Activated CD4-positive, alpha-beta memory T cell treated with anti-CD3 and anti-CD28 coated beads for 36 hours (primary cell): ENCODE measurements around the gene IRAK1. TPM values are rescaled to one million over a fixed set of nuclear protein-coding genes. Genes with fewer than 3 reads are reported as not detected.

Source experiments
- CTCF ChIA-PET: fragments of 350-600 bp; sonication (Branson Sonifier 250); formaldehyde crosslinking; loops from one replicate; lab custom pipeline; 2021; ENCODE audit warnings: antibody characterized with exemption, inconsistent platforms; lab: Charles Lee
- POLR2A ChIA-PET: fragments of 350-600 bp; sonication (Branson Sonifier 250); formaldehyde crosslinking; loops from one replicate; lab custom pipeline; 2021; ENCODE audit warnings: antibody characterized with exemption; lab: Charles Lee
- DNase-seq: peaks from one replicate; pipeline ENCODE4 v3.0.0-alpha.2; 2020
- H3K27ac Mint-ChIP-seq: one replicate; pipeline ENCODE4 v1.8.0; 2021; ENCODE audit warnings: mixed read lengths
- H3K27me3 Mint-ChIP-seq: one replicate; pipeline ENCODE4 v1.8.0; 2021; ENCODE audit warnings: mixed read lengths
- H3K36me3 Mint-ChIP-seq: one replicate; pipeline ENCODE4 v1.8.0; 2021; ENCODE audit warnings: mixed read lengths
- H3K4me1 Mint-ChIP-seq: one replicate; pipeline ENCODE4 v1.8.0; 2021; ENCODE audit warnings: low read depth, mixed read lengths
- H3K4me3 Mint-ChIP-seq: one replicate; pipeline ENCODE4 v1.8.0; 2021; ENCODE audit warnings: mild to moderate bottlenecking, mixed read lengths
- H3K9me3 Mint-ChIP-seq: one replicate; pipeline ENCODE4 v1.8.0; 2021; ENCODE audit warnings: mixed read lengths
- intact Hi-C: fragments of 100-400 bp; cut with micrococcal nuclease; formaldehyde crosslinking; loops from one replicate; pipeline ENCODE4 v1.15.1; 2023
- total RNA-seq, 2 experiments: library from RNA; stranded (reverse); gene quantifications; one replicate each; pipeline ENCODE4 v1.2.3, GENCODE V29; 2021

The IRAK1 gene
- total RNA-seq, 2 experiments from 2014 or later: 99.6 to 106 TPM

DNA sequence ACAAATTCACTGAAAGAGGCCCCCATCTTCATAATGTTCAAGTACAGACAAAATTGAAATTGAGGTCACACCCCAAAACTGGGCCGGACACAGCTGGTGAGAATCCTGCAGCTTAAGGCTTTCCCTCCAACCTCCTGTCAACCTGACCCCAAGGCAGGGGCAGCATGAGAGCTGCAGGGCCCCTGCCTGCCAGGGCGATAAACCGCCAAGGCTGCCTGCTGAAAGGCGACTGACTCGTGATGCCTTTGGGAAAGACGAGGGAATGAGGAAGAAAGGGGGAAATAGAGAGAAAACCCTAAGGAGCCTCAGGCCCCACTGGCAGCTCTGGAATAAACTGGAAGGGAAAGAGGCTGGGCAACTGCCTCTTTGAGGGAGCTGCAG is 7.3 kb upstream of the IRAK1 start:
- POLR2A ChIA-PET: no interaction called here
- H3K27ac Mint-ChIP-seq: no peak overlapping the region
- H3K36me3 Mint-ChIP-seq: peaks cover 9% of the 10 kb centered on the region
- DNase-seq: no peak
- no peak overlapping the region for H3K4me3 Mint-ChIP-seq
- no peaks in the 10 kb centered on the region for H3K27me3 Mint-ChIP-seq
- H3K9me3 Mint-ChIP-seq: no peaks in the 10 kb centered on the region
- CTCF ChIA-PET: interaction anchor here (1.1 kb wide), 1 partner anchor 24 kb away, joined by 3 read pairs; no protein-coding TSS in a partner anchor
- peaks cover 6% of the 10 kb centered on the region for H3K4me1 Mint-ChIP-seq
- intact Hi-C loops: no loop called here

- no peak for DNase-seq
- H3K9me3 Mint-ChIP-seq: no peaks in the 10 kb centered on the region
- ChIA-PET POLR2A (no interaction called here), CTCF (interaction anchor here (1.0 to 1.1 kb wide), 2 partner anchors 13 to 25 kb away, joined by 3 read pairs; no protein-coding TSS in a partner anchor)
- no peak overlapping the region for H3K27ac Mint-ChIP-seq
- no peaks in the 10 kb centered on the region for H3K27me3 Mint-ChIP-seq
- H3K36me3 Mint-ChIP-seq: peaks cover 9% of the 10 kb centered on the region
- intact Hi-C loops: no loop called here
- H3K4me1 Mint-ChIP-seq: peaks cover 9% of the 10 kb centered on the region
- no peak overlapping the region for H3K4me3 Mint-ChIP-seq
These were observed 6.7 kb upstream of the IRAK1 start for GRCh38 chrX:154026136-154027021.

DNA sequence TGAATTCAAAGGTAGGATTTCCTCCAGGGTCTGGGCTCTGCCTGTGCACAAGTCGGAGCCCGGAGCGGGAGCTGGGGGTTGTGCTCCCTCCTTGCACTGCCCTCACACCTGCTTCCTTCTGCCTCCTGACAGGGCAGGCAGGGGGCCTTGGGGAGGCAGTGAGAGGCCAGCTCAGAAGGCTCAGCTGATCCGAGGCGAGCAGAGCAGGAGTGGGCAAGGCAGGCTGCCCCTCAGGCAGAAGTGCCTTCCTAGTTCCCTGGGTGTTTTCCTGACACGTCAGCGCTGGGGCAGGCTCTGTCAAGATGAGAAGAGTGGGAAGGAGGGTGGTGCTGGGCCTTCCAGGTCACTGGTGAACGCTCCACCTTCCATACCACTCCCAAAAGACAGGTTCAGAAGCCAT is 5.5 kb upstream of the IRAK1 start:
- Mint-ChIP-seq H3K9me3 (no peaks in the 10 kb centered on the region), H3K36me3 (peaks cover 9% of the 10 kb centered on the region), H3K27me3 (no peaks in the 10 kb centered on the region), H3K27ac (no peak overlapping the region), H3K4me3 (no peak overlapping the region), H3K4me1 (peaks cover 16% of the 10 kb centered on the region)
- intact Hi-C loops: no loop called here
- ChIA-PET CTCF (interaction anchor here (1.0 kb wide), 1 partner anchor 12 kb away, joined by 3 read pairs; no protein-coding TSS in a partner anchor), POLR2A (no interaction called here)
- no peak for DNase-seq

DNA sequence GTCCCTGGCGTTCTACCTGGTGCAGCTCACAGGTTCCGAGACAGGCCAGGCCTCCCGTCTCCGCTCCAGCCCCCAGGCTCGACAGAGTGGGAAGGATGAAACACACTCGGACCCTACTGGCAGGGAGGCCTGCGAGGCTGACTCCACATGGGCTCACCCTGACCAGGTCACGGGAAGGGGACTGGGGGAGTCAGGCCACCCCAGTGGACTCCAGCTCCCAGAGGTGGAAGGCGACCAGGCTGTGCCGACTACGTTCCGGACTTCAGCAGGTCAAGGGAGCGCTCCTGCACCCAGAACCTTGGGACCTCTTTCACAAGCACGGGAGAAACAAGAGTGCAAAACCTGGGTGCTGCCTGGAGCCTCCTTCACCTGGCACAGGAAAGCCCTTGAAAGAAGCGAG is 4.6 kb upstream of the IRAK1 start:
- peaks cover 16% of the 10 kb centered on the region for H3K4me1 Mint-ChIP-seq
- no peak overlapping the region for H3K4me3 Mint-ChIP-seq
- DNase-seq: no peak
- POLR2A ChIA-PET: no interaction called here
- CTCF ChIA-PET: no interaction called here
- H3K36me3 Mint-ChIP-seq: peaks cover 7% of the 10 kb centered on the region
- intact Hi-C loops: loop anchor here (5.0 kb wide), 3 partner anchors 42 to 68 kb away; no protein-coding TSS in a partner anchor
- H3K27ac Mint-ChIP-seq: no peak overlapping the region
- no peaks in the 10 kb centered on the region for H3K27me3 Mint-ChIP-seq
- H3K9me3 Mint-ChIP-seq: no peaks in the 10 kb centered on the region

GRCh38 chrX:154023276-154024000 is 3.7 kb upstream of the IRAK1 start:
- intact Hi-C loops: loop anchor here (5.0 kb wide), 3 partner anchors 41 to 69 kb away; no protein-coding TSS in a partner anchor
- CTCF ChIA-PET: interaction anchor here (1.5 kb wide), 1 partner anchor 9 kb away, joined by 3 read pairs; no protein-coding TSS in a partner anchor
- no peaks in the 10 kb centered on the region for H3K9me3 Mint-ChIP-seq
- peaks cover 8% of the 10 kb centered on the region for H3K36me3 Mint-ChIP-seq
- no peak overlapping the region for H3K4me3 Mint-ChIP-seq
- H3K4me1 Mint-ChIP-seq: peaks cover 14% of the 10 kb centered on the region
- H3K27me3 Mint-ChIP-seq: no peaks in the 10 kb centered on the region
- POLR2A ChIA-PET: no interaction called here
- DNase-seq: no peak
- peak overlapping the region; percentile 54 for H3K27ac Mint-ChIP-seq

DNA sequence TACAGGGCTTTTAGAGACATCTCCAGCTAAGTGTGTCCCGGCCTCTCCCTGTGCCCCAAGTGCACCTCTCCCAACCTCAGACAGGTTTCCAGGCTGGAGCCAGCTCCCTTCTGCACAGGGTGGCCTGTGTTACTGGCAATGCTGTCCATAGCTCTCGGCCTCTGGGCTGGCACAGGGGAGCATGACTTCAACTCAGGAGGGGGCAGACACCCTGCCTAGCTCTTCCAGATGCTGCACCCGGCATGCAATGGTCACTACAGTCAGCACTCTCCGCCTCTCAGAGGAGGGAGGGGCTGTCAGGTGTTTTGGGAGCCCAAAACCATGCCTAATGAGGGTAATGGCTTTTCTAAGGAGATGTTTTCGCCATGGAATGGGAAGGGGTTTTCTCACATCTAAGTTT is 2.4 kb upstream of the IRAK1 start:
- no peak for DNase-seq
- Mint-ChIP-seq H3K27me3 (no peaks in the 10 kb centered on the region), H3K27ac (no peak overlapping the region), H3K9me3 (no peaks in the 10 kb centered on the region), H3K4me3 (no peak overlapping the region), H3K4me1 (peaks cover 14% of the 10 kb centered on the region), H3K36me3 (peaks cover 5% of the 10 kb centered on the region)
- ChIA-PET CTCF (interaction anchor here (1.5 kb wide), 2 partner anchors 8 to 75 kb away, joined by 3 read pairs; no protein-coding TSS in a partner anchor), POLR2A (no interaction called here)
- intact Hi-C loops: loop anchor here (5.0 kb wide), 3 partner anchors 40 to 70 kb away; no protein-coding TSS in a partner anchor

GRCh38 chrX:154021131-154021611 is 1.5 kb upstream of the IRAK1 start:
- intact Hi-C loops: loop anchor here (5.0 kb wide), 3 partner anchors 39 to 71 kb away; no protein-coding TSS in a partner anchor
- Mint-ChIP-seq H3K27me3 (no peaks in the 10 kb centered on the region), H3K27ac (peak overlapping the region; percentile 94), H3K36me3 (peaks cover 5% of the 10 kb centered on the region), H3K4me1 (peaks cover 14% of the 10 kb centered on the region), H3K9me3 (no peaks in the 10 kb centered on the region), H3K4me3 (peak overlapping the region; percentile 29)
- ChIA-PET CTCF (no interaction called here), POLR2A (interaction anchor here (0.7 to 3.2 kb wide), 3 partner anchors 47 to 95 kb away, joined by 3 to 10 read pairs (median 4); partner anchors contain the start of gene ARHGAP4)
- DNase-seq: peak; percentile 49

- Mint-ChIP-seq H3K4me1 (peaks cover 19% of the 10 kb centered on the region), H3K9me3 (no peaks in the 10 kb centered on the region), H3K36me3 (peaks cover 10% of the 10 kb centered on the region)
These were observed 924 bp upstream of the IRAK1 start for GRCh38 chrX:154020536-154021115.

GRCh38 chrX:154019061-154019621 is 561 bp downstream of the IRAK1 start:
- Mint-ChIP-seq H3K4me1 (peaks cover 23% of the 10 kb centered on the region), H3K9me3 (no peaks in the 10 kb centered on the region), H3K27ac (peak overlapping the region; percentile 92), H3K36me3 (peaks cover 12% of the 10 kb centered on the region), H3K27me3 (no peaks in the 10 kb centered on the region), H3K4me3 (peak overlapping the region; percentile 86)
- intact Hi-C loops: loop anchor here (2.0 kb wide), 1 partner anchor 32 kb away; no protein-coding TSS in a partner anchor
- ChIA-PET POLR2A (interaction anchor here (0.8 to 3.2 kb wide), 4 partner anchors 38 to 354 kb away, joined by 3 to 10 read pairs (median 5); partner anchors contain the start of gene ARHGAP4), CTCF (interaction anchor here (1.4 kb wide), 1 partner anchor 45 kb away, joined by 3 read pairs; no protein-coding TSS in a partner anchor)
- DNase-seq: peak; percentile 37

More at GRCh38 chrX:154020536-154021115, 924 bp upstream of the IRAK1 start:
- H3K4me3 Mint-ChIP-seq: peak overlapping the region; percentile 89
- ChIA-PET CTCF (interaction anchor here (0.9 to 1.4 kb wide), 2 partner anchors 19 to 46 kb away, joined by 3 read pairs; no protein-coding TSS in a partner anchor), POLR2A (interaction anchor here (0.7 to 3.2 kb wide), 7 partner anchors 22 to 103 kb away, joined by 3 to 10 read pairs (median 3); partner anchors contain the start of gene ARHGAP4)
- no peaks in the 10 kb centered on the region for H3K27me3 Mint-ChIP-seq
- H3K27ac Mint-ChIP-seq: peak overlapping the region; percentile 94
- intact Hi-C loops: loop anchor here (5.0 kb wide), 3 partner anchors 38 to 72 kb away; no protein-coding TSS in a partner anchor
- peak; percentile 22 for DNase-seq

DNA sequence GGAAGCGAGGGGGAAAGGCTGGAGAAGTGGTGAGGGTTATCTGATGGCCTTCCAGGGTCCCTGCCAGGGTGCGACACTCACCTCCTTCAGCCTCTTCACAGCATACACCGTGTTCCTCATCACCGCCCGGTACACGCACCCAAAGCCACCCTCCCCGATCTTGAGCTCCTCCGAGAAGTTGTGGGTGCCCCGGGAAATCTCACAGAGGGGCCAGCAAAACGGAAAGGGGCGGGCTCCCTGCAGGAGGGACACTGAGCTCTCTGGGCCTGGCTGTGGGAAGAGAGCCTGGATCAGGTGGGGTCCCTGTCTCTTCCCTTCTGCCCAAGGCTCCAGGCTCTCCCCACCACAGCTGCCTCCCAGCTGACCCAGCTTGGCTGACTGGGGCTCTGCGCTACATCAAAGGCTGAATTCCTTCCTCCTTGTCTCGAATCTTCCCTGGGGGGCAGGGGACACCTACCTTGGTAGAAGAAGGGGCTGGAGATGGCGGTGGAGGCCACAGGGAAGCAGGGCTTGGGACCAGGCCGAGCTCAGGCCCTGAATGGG is 1.1 kb downstream of the IRAK1 start:
- no peaks in the 10 kb centered on the region for H3K27me3 Mint-ChIP-seq
- H3K4me3 Mint-ChIP-seq: peak overlapping the region; percentile 86
- H3K9me3 Mint-ChIP-seq: no peaks in the 10 kb centered on the region
- peak overlapping the region; percentile 92 for H3K27ac Mint-ChIP-seq
- peaks cover 14% of the 10 kb centered on the region for H3K36me3 Mint-ChIP-seq
- ChIA-PET CTCF (no interaction called here), POLR2A (interaction anchor here (0.8 to 3.2 kb wide), 5 partner anchors 37 to 355 kb away, joined by 3 to 10 read pairs (median 3); partner anchors contain the start of gene ARHGAP4)
- intact Hi-C loops: loop anchor here (2.0 kb wide), 1 partner anchor 32 kb away; no protein-coding TSS in a partner anchor
- peaks cover 23% of the 10 kb centered on the region for H3K4me1 Mint-ChIP-seq
- DNase-seq: no peak
